ENCODE measurements around the gene OSBPL5.

DNA sequence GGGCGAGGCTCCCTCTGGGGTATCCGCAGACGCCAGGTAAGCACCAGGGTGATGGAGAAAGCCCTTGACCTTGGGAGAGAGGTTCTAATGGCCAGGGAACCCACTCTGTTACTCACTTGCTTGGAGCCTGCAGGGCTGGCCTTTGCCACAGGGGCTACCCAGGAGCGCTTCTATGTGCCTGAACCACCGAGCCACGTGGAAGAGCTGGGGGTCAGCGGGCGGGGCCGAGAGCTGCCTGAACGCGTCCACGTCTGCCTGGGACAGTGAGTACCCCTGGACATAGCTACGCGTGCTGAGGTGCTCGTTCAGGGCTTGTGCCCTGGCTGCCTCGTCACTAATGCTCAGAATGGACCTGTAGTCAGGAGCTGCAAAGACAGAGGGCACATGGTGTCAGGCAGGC is 117.5 kb downstream of the OSBPL5 start:
- TF ChIP-seq, protein P1, sequence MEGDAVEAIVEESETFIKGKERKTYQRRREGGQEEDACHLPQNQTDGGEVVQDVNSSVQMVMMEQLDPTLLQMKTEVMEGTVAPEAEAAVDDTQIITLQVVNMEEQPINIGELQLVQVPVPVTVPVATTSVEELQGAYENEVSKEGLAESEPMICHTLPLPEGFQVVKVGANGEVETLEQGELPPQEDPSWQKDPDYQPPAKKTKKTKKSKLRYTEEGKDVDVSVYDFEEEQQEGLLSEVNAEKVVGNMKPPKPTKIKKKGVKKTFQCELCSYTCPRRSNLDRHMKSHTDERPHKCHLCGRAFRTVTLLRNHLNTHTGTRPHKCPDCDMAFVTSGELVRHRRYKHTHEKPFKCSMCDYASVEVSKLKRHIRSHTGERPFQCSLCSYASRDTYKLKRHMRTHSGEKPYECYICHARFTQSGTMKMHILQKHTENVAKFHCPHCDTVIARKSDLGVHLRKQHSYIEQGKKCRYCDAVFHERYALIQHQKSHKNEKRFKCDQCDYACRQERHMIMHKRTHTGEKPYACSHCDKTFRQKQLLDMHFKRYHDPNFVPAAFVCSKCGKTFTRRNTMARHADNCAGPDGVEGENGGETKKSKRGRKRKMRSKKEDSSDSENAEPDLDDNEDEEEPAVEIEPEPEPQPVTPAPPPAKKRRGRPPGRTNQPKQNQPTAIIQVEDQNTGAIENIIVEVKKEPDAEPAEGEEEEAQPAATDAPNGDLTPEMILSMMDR (IDR thresholded peaks at IDR 0.05; ENCODE audit: low read depth, low read length): no peak
- TF ChIP-seq EZH2phosphoT487 (IDR thresholded peaks at IDR 0.05; ENCODE audit: low read depth): no peak
